Skeletal muscle tissue (tissue), 4 donors: ENCODE data around the gene CRADD. TPM values are rescaled to one million over a fixed set of nuclear protein-coding genes. Genes with fewer than 3 reads are reported as not detected.

Source experiments
- H3K27ac ChIP-seq: one replicate; pipeline ENCODE4 v1.7.0; 2013; ENCODE audit warnings: mild to moderate bottlenecking, low read depth, low read length, inconsistent platforms
- H3K27me3 ChIP-seq, 3 donors: one replicate each; pipeline ENCODE4 v1.7.0; 2013; ENCODE audit warnings: low read length in 3 of 3; ENCODE audit not compliant: control insufficient read depth in 3 of 3, insufficient read depth in 3 of 3
- H3K36me3 ChIP-seq, 3 donors: one replicate each; pipeline ENCODE4 v1.7.0; 2013; ENCODE audit warnings: low read length in 3 of 3; ENCODE audit not compliant: control insufficient read depth in 3 of 3, insufficient read depth in 3 of 3
- H3K4me1 ChIP-seq, 3 donors: one replicate each; pipeline ENCODE4 v1.7.0; 2013; ENCODE audit warnings: low read length in 3 of 3, mild to moderate bottlenecking in 3 of 3; ENCODE audit not compliant: control insufficient read depth in 3 of 3, insufficient read depth in 3 of 3
- H3K4me3 ChIP-seq, 3 donors: one replicate each; pipeline ENCODE4 v1.7.0; 2013; ENCODE audit warnings: low read length in 3 of 3
- H3K9ac ChIP-seq, 3 donors: one replicate each; pipeline ENCODE4 v1.7.0; 2013; ENCODE audit warnings: low read length in 3 of 3, mild to moderate bottlenecking in 3 of 3, moderate library complexity in 2 of 3, low read depth in 1 of 3
- H3K9me3 ChIP-seq, 3 donors: one replicate each; pipeline ENCODE4 v1.7.0; 2013; ENCODE audit warnings: low read length in 3 of 3; ENCODE audit not compliant: control insufficient read depth in 3 of 3
- total RNA-seq: library from RNA; depleted of rRNA; stranded (reverse); fragments of >200 nt; gene quantifications from one replicate; pipeline ENCODE4 v1.2.3, GENCODE V29; 2014
- donor health status: Osteomylitis.

CRADD gene
- total RNA-seq, 1 donor from 2014 or later, result 18.3 TPM

GRCh38 chr12:93841671-93842070 is 164.5 kb downstream of the CRADD start:
- Histone ChIP-seq H3K27ac (no peak overlapping the region), H3K9ac (no peak overlapping the region)

GRCh38 chr12:93844164-93844784 is 167.1 kb downstream of the CRADD start:
- Histone ChIP-seq H3K4me1 (peaks cover 0 to 2% (median 2%) of the 10 kb centered on the region in 3 donors), H3K27me3 (no peaks in the 10 kb centered on the region), H3K9me3 (no peaks in the 10 kb centered on the region), H3K4me3 (no peak overlapping the region), H3K9ac (no peak overlapping the region), H3K36me3 (no peaks in the 10 kb centered on the region), H3K27ac (no peak overlapping the region)

More at GRCh38 chr12:93841671-93842070, 164.5 kb downstream of the CRADD start:
- no peaks in the 10 kb centered on the region for H3K27me3 ChIP-seq
- H3K4me3 ChIP-seq, result no peak overlapping the region
- H3K36me3 ChIP-seq, result no peaks in the 10 kb centered on the region
- H3K9me3 ChIP-seq, result no peaks in the 10 kb centered on the region
- peaks cover 0 to 5% (median 2%) of the 10 kb centered on the region in 3 donors for H3K4me1 ChIP-seq

GRCh38 chr12:93846936-93847516 is 169.9 kb downstream of the CRADD start:
- no peak overlapping the region for H3K27ac ChIP-seq
- no peaks in the 10 kb centered on the region for H3K9me3 ChIP-seq
- no peak overlapping the region for H3K9ac ChIP-seq
- H3K36me3 ChIP-seq, result peaks cover 0 to 2% (median 0%) of the 10 kb centered on the region in 3 donors
- H3K4me1 ChIP-seq, result peaks cover 0 to 2% (median 2%) of the 10 kb centered on the region in 3 donors
- H3K27me3 ChIP-seq, result no peaks in the 10 kb centered on the region
- no peak overlapping the region for H3K4me3 ChIP-seq

GRCh38 chr12:93847517-93848474 is 170.6 kb downstream of the CRADD start:
- H3K27ac ChIP-seq, result peak overlapping the region; percentile 32
- H3K4me3 ChIP-seq, result no peak overlapping the region
- peaks cover 0 to 2% (median 0%) of the 10 kb centered on the region in 3 donors for H3K36me3 ChIP-seq
- no peaks in the 10 kb centered on the region for H3K27me3 ChIP-seq
- no peak overlapping the region for H3K9ac ChIP-seq
- H3K4me1 ChIP-seq, result peaks cover 0 to 2% (median 2%) of the 10 kb centered on the region in 3 donors
- no peaks in the 10 kb centered on the region for H3K9me3 ChIP-seq

GRCh38 chr12:93848523-93849101 is 171.4 kb downstream of the CRADD start:
- Histone ChIP-seq H3K9ac (no peak overlapping the region), H3K4me3 (no peak overlapping the region), H3K27me3 (no peaks in the 10 kb centered on the region), H3K36me3 (peaks cover 0 to 2% (median 0%) of the 10 kb centered on the region in 3 donors), H3K27ac (peak overlapping the region; percentile 32), H3K4me1 (peaks cover 0 to 2% (median 2%) of the 10 kb centered on the region in 3 donors), H3K9me3 (no peaks in the 10 kb centered on the region)

GRCh38 chr12:93849946-93850345 is 172.8 kb downstream of the CRADD start:
- no peak overlapping the region for H3K9ac ChIP-seq
- no peaks in the 10 kb centered on the region for H3K9me3 ChIP-seq
- peaks cover 0 to 2% (median 0%) of the 10 kb centered on the region in 3 donors for H3K36me3 ChIP-seq
- no peak overlapping the region for H3K27ac ChIP-seq
- H3K27me3 ChIP-seq, result no peaks in the 10 kb centered on the region
- H3K4me3 ChIP-seq, result no peak overlapping the region
- H3K4me1 ChIP-seq, result peaks cover 0 to 2% (median 0%) of the 10 kb centered on the region in 3 donors

GRCh38 chr12:93850481-93851256 is 173.5 kb downstream of the CRADD start:
- H3K36me3 ChIP-seq, result peaks cover 0 to 2% (median 0%) of the 10 kb centered on the region in 3 donors
- peaks cover 0 to 2% (median 0%) of the 10 kb centered on the region in 3 donors for H3K4me1 ChIP-seq

GRCh38 chr12:93851257-93851671 is 174.1 kb downstream of the CRADD start:
- Histone ChIP-seq H3K4me3 (no peak overlapping the region), H3K27me3 (no peaks in the 10 kb centered on the region), H3K9me3 (no peaks in the 10 kb centered on the region), H3K27ac (no peak overlapping the region), H3K9ac (no peak overlapping the region), H3K36me3 (peaks cover 0 to 2% (median 0%) of the 10 kb centered on the region in 3 donors), H3K4me1 (peaks cover 0 to 2% (median 0%) of the 10 kb centered on the region in 3 donors)

More at GRCh38 chr12:93850481-93851256, 173.5 kb downstream of the CRADD start:
- Histone ChIP-seq H3K4me3 (no peak overlapping the region), H3K27me3 (no peaks in the 10 kb centered on the region), H3K9me3 (no peaks in the 10 kb centered on the region), H3K9ac (no peak overlapping the region), H3K27ac (no peak overlapping the region)

GRCh38 chr12:93852173-93852591 is 175.0 kb downstream of the CRADD start:
- peaks cover 0 to 2% (median 0%) of the 10 kb centered on the region in 3 donors for H3K36me3 ChIP-seq
- no peak overlapping the region for H3K9ac ChIP-seq
- H3K4me1 ChIP-seq, result peaks cover 0 to 2% (median under 1%) of the 10 kb centered on the region in 3 donors
- no peaks in the 10 kb centered on the region for H3K27me3 ChIP-seq
- no peak overlapping the region for H3K27ac ChIP-seq
- no peaks in the 10 kb centered on the region for H3K9me3 ChIP-seq
- no peak overlapping the region for H3K4me3 ChIP-seq
